NK-92 (cell line): Measurements from ENCODE around the gene LMTK3.

ENCODE experiments used
- DNase-seq: peaks from one replicate; lab custom pipeline; 2025; ENCODE audit not compliant: unreplicated experiment; lab: John Stamatoyannopoulos, UW

Gene LMTK3

DNA sequence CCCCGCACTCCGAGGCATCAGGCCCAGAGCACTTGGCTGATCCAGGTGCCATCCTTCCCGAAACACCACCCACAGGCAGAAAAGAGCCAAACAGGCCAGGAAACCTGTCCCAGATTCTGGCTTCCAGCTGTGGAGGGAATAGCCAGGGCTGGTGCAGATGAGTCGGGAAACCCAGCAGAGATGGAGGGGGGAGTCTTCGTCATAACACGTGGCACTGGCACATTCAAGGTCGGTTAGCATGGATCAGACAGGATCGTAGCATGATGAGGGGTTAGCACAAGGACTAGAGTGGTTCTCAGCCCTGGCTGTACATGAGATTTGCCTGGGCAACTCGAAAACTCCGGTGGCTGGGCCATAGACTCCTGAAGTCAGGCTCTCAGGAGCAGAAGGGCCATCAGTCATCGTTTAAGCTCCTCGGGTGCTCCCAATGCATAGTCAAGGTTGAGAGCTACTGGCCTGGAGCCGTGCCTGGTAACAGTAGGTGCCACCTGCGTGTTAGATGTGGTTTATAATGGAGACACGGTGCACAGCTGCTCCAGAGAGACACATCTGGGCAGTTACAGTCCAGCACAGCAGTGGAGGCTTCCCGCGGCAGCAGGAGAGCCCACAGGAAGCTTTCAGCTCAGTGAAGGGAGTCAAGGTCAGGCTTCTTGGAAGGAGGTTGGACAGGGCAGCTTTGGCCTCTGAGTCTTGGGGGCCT, 36.1 kb downstream of the LMTK3 start:
- DNase-seq = no peak

DNA sequence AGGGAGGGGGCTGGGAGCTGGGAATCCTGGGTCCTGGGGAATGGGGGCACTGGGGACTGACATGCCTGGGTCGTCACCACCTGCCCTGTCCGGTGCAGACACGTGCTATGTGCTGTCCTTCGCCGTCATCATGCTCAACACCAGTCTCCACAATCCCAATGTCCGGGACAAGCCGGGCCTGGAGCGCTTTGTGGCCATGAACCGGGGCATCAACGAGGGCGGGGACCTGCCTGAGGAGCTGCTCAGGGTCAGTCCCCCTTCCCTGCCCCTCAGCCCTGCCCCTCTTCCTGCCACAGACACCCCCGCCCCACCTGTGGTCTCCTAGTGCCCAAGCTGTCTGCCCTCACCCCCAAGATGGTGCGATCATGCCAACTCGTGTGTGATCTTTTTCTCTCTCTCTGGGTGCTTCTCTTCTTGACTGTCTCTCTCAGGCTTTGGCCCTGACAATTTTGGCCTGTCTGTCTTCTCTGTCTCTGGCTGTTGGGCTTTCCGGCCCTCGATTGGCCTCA, 37.5 kb downstream of the LMTK3 start:
- no peak for DNase-seq

DNA sequence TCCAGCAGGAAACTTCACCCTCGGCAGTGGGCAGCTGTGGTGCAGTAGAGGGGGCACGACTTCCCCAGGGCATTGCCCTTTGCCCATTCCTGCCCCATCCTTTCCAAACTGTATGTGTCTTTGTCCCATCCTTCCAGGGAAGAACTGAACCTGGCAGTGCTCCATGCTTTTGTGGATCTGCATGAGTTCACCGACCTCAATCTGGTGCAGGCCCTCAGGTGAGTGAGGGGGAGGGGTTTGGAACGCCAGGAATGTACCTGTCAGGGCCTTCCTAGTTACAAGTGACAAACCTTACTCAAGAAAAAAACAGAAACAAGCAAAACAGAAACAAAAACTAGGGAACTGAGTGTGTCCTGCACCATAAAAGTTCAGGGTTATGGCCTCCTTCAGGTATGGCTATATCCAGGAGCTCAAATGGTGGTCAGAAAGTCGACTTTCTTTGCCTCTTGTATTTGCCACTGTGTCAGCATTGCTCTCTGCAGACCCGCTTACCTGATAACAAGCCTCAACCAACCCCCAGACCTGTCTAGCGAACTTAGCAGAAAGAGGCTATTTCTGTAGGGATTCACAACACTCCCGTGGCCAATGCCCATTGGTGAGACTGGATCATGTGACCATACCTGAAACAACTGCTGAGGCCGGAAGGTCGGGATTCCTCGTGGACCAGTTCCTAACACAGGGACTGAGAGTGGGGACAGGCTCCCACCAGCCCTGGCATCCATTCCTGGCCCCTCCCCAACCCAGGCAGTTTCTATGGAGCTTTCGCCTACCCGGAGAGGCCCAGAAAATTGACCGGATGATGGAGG, 38.3 kb downstream of the LMTK3 start:
- DNase-seq = no peak

DNA sequence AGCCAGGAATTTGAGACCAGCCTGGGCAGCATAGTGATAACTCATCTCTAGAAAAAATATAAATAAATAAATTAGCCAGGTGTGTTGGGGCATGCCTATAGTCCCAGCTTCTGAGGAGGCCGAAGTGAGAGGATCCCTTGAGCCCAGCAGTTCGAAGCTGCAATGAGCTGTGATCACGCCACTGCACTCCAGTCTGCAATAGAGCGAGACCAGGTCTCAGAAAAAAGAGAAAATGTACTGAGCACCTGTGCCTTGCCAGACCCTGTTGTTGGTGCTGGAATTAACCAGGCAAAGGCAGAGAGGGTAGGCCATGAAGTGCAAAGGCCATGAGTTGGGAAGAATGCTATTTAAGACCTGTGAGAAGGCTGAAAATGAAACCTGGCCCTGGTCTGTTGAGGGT, 39.8 kb downstream of the LMTK3 start:
- no peak for DNase-seq

DNA sequence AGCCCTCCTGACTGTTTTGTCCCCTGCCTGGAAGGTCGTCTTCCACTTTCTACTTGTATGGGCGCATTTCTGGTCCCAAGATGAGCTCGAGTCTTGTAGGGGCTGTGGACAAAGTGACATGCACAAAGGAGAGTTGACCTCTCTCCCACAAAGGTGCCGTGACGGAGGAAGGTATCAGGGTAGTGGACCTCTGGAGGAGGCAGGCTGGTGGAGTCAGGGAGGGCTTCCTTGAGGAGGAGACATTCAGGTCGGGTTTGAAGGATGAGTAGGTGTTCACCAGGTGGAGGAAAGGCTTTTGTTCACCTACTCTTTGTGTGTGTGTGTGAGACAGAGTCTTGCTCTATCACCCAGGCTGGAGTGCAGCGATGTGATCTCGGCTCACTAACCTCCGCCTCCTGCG, 40.8 kb downstream of the LMTK3 start:
- DNase-seq = no peak

DNA sequence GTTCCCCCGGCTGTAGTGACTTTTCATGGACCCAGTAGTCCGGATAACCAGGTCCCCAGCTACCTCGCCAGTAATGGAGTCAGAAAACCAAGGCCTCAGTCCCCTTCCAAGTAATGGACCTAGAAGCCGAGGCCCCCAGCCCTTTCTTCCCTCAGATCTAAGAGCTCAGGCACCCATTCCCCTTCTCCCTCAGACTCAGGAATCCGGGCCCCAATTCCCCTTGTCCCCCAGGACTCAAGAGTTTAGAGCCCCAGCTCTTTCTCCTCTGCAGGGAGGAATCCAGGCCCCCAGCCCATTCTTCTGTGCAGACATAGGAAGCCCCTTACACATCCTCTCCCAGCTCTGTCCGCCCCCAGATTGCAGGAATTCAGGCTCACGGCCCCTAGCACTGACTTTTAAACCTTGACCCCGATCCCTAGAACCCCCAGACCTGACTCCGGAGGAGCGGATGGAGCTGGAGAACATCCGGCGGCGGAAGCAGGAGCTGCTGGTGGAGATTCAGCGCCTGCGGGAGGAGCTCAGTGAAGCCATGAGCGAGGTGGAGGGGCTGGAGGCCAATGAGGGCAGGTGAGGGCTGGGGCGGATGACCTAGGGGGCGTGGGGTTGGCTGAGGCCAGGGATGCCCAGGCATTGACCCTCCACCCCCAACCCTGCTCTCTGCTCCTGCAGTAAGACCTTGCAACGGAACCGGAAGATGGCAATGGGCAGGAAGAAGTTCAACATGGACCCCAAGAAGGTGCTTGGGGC, 41.5 kb downstream of the LMTK3 start:
- DNase-seq = no peak

DNA sequence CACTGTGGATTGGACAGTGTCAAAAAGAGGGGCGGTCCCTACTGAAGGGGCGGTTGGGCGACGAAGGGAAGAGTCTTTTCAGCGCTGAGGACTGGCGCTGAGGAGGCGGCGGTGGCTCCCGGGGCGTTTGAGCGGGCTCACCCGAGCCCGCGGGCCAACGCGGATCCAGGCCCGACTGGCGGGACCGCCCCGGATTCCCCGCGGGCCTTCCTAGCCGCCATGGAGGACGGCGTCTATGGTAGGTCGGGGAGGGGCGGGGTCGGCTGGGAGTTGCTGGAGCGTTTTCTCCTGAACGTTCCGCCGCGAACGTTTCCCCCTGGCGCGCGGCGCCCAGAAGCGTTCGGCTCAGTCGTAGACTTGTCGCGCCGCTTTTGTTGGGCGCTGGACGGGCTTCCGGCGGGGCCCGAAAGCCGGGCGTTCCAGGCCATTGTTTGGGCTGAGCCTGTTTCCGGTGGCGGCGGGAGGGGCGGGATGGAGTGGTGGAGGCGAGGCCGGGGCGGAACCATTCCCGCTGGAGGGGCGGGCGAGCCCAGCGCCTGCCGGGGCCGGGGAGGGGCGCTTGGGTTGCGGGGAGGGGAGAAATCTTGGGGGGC, 42.2 kb downstream of the LMTK3 start, which contains the start of gene CYTH2:
Gene CYTH2, plus strand, starts transcription at position 81 of the 593 bp plus-strand sequence. Its CDS starts 139 bp downstream, at position 220.
- DNase-seq = no peak

DNA sequence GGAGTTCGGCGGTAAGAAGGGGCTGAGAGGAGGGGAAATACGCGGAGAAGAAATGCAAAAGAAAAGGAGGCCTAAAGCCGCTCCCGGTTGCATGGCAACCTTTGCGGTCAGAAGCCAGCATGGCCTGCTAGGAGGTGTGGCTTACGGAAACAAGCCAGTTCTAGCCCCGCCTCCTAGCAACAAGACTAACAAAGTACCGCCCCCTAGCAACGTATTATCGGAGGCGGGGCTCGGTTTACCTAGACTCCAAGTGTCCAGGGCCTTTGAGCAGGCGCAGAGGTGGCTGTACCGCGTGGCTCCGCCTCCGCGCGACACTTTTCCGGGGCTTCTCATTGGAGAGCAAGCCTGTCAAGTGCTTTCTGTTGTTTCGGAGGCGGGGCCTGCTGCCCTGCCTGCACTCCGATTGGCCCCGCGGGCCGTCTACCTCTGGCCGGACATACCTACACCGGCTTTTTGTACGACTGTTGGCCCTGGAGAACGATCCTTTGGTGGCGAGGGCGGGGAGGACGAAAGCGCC, 42.8 kb downstream of the LMTK3 start:
- DNase-seq = peak; percentile 98

DNA sequence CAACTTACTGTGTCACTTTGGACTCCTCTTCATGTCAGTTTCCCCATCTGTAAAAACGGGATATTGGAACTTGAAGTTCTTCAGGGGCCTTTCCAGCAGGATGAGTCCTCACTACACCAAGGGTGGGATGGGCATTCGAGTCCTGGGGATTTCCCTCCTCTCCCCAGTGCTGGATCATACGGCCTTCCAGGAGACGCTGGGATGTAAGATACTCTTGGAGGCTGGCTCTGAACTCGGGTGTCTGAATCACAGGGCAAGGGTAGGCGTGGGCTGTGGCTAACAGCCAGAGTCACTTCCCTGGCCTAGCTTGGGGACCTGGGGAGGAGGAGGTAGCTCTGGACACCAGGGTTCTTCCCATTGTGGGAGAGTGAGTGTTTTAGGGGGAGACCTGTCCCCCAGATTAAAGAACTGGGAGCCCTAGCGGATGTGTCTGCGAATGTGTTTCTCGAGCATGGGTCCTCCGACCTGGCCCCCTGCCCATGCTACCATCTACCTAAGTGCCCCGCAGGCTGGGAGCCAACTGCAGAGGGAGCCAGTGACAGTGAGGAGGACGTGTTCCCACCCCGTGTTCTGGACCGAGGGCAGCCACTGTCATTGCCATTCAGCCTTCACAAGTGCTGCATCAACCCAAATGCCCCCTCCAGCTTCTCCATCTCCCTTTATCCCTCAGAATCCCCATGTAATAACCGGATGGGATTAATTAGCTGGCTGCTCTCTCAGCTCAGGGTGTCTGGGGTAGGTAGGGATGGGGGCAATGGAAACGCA, 44.9 kb downstream of the LMTK3 start:
- no peak for DNase-seq

DNA sequence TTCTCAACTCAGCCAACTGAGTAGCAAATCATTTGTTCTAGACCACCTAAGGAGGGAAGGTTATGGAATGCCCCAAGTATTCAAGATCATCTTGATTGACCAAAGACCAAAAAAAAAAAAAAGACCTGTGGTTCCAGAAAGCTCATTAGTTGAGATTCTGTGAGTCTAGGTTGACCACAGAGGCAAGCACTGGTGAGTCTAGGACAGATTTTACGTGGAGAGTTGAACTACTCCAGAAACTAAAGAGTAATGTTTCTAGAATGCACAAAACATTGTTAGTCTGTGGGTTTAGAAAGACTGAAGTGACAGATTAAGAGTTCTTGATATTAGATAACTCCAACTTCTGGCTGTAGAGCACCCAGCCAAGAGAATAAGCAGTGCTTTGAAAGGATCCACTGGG, 46.4 kb downstream of the LMTK3 start:
- no peak for DNase-seq

DNA sequence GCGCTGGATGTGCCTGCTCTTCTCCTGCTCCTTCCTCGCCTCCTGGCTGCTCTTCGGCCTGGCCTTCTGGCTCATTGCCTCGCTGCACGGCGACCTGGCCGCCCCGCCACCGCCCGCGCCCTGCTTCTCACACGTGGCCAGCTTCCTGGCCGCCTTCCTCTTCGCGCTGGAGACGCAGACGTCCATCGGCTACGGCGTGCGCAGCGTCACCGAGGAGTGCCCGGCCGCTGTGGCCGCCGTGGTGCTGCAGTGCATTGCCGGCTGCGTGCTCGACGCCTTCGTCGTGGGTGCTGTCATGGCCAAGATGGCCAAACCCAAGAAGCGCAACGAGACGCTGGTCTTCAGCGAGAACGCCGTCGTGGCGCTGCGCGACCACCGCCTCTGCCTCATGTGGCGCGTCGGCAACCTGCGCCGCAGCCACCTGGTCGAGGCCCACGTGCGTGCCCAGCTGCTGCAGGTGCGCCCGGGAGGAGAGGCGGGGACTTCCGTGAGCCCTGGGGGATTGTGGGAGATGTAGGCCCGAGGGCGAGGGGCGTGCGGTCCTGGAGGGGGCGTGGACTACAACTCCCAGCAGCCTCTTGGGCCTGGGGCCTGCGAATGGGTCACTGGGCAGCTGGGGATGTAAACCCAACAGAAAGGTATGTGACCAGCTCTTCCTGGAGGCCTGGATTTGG, 49.5 kb downstream of the LMTK3 start:
- no peak for DNase-seq

DNA sequence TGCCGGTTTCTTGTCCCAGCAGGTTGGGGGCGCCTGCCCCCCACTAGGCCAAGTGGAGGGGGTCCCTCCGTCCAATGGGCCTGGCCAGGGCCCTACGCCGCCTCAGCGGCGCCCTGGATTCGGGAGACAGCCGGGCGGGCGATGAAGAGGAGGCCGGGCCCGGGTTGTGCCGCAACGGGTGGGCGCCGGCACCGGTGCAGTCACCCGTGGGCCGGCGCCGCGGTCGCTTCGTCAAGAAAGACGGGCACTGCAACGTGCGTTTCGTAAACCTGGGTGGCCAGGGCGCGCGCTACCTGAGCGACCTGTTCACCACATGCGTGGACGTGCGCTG, 50.0 kb downstream of the LMTK3 start:
- DNase-seq = no peak

DNA sequence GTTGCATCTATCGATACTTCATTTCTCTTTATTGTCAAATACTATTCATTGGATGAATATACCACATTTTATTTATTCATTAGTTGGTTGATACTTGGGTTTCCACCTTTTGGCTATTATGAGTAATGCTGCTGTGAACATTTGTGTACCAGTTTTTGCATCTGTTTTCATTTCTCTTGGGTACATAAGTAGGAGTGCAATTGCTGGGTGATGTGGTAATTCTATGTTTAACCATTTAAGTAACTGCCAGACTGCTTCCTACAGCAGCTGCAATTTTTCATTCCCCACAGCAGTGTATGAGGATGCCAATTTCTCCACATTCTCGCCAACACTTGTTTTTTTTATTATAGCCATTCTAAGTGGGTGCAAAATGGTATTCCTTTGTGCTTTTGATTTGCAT, 53.6 kb downstream of the LMTK3 start:
- no peak for DNase-seq

DNA sequence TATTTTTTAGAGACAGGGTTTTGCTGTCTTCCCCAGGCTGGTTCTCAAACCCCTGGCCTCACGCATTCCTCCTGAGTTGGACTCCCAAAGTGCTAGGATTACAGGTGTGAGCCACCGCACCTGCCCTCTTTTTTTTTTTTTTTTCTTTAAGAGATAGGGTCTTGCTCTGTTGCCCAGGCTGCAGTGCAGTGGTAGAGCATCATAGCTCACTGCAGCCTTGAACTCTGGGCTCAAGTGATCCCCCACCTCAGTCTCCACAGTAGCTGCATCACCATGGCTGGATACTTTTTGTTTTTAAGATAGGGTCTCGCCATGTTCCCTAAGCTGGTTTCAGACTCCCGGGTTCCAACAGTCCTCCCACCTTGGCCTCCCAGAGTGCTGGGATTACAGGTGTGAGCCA, 54.8 kb downstream of the LMTK3 start:
- no peak for DNase-seq

DNA sequence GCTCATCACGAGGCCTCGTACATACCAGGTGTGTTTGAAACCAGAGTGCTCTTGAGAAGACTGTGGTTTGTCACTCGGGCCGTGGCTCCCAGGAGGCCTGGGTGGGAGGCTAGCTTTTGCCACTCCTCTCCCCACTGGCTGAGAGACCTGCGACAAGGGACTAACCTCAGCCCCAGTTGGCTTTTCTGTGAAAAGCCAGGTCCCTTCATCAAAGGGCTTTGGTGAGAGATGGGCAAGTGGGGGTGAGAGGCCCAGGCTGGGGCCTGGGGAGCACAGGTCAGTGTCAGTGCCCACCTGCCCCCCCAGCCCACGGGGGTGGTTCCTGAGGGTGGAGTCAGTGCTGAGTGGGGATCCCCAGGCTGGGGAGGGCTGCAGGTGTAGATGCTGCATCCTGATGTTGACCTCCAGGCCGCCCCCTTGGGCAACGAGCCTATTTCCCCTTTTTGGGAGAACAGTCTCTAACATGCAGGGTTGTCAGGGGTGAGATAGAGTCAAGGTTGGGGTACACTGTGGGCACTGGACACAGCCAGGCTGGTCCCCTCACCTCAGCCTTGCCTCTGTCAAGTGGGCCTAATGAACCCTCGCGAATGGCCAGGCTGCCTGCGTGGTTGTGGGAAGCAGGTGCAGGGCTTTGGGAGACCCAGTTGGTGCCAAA, 55.6 kb downstream of the LMTK3 start:
- no peak for DNase-seq

DNA sequence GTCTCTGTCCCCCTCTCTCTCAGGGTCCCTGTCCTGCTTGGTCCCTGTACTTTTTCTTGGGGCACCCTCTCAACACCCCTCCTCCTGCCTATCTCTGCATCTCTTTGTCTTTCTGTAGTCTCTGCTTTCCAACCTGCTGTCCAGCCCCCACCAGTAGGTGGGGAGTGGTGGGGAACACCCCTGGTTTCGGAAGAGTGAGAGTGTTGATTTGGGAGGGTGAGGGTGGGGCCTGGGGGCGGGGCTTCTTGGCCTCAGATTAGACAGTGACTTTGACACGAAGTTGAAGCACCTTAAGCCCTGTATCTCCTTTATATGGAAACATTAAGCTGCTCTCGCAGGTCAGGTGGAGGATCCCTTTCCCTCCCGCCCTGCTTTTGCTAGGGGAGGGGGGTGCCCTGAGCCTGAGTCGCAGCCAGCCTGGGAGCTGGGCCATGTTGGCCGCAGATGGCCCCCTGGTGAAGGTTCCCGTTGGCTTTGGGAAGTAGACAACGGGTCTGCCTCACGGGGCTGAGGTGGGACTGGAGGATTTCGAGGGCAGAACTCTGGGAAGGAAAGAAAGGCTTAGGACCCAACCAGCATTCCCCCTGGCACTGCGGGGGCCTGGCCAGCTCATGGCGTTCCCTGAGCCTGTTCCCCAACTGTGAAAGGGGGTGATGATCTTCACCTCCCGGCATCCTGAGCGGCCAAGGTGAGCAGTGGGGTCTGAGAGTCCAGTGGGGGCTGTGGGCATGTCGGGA, 56.3 kb downstream of the LMTK3 start, which contains the start of gene KCNJ14:
Gene KCNJ14, plus strand, starts transcription at position 404 of the 737 bp plus-strand sequence. CDS start 6,151 bp downstream, outside the sequence.
- no peak for DNase-seq

DNA sequence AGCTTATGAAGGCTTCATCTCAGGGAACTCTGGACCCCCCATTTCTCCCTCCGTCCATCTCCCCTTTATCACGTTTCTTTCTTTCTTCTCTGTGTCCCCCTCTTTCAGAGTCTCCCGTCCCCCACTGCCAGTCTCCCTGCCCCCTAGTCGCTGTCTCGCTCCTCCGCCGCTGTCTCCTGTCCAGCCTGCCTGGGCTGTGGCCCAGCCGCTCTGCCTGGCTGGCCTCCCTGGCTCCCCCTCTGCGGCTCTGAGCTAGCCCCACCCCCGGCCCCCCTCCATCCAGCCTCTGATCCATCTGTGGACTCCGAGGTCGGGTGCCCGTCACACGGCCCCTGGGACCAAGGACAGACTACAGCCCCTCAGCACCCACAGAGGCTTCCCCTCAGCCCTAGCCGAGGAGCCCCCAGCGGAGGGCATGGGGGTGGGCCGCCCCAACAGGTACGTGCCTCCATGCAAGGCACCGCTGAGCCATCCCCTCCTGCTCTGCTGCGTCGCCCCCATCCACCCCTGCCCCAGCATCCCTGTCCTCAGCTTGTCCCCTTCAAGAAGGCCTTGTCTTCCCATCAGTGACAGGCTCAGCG, 57.4 kb downstream of the LMTK3 start:
- no peak for DNase-seq
